Progenitor cell of endocrine pancreas (in vitro differentiated cells): Measurements from ENCODE around the gene CTBP2. TPM values are rescaled to one million over a fixed set of nuclear protein-coding genes. Genes with fewer than 3 reads are reported as not detected.
"Not testable (repeated sequence)": the region's sequence is repeated elsewhere in the genome, so short reads cannot be mapped to it uniquely, and the experiment has no call there.

Source experiments
- DNase-seq: peaks from one replicate; pipeline ENCODE4 v3.0.0; 2021; ENCODE audit warnings: low spot score; ENCODE audit not compliant: unreplicated experiment
- H3K27ac Mint-ChIP-seq: 2 replicates; pipeline ENCODE4 v1.8.0; 2021; ENCODE audit warnings: mild to moderate bottlenecking, moderate library complexity, mixed read lengths
- H3K27me3 Mint-ChIP-seq: 2 replicates; pipeline ENCODE4 v1.8.0; 2021; ENCODE audit warnings: mixed read lengths
- H3K36me3 Mint-ChIP-seq: 2 replicates; pipeline ENCODE4 v1.8.0; 2022; ENCODE audit warnings: mixed read lengths; ENCODE audit not compliant: insufficient read depth
- H3K4me1 Mint-ChIP-seq: 2 replicates; pipeline ENCODE4 v1.8.0; 2021; ENCODE audit warnings: low read depth, mixed read lengths
- H3K4me3 Mint-ChIP-seq: 2 replicates; pipeline ENCODE4 v1.8.0; 2021; ENCODE audit warnings: low read depth, mild to moderate bottlenecking, moderate library complexity, mixed read lengths
- H3K9me3 Mint-ChIP-seq: 2 replicates; pipeline ENCODE4 v1.8.0; 2021; ENCODE audit warnings: low read depth, mixed read lengths
- CTCF ChIP-seq: fragments of 200-600 bp; sonication (generic); IDR thresholded peaks from one replicate; pipeline ENCODE4 v1.5.0; 2021; ENCODE audit warnings: antibody characterized with exemption, mild to moderate bottlenecking; ENCODE audit not compliant: unreplicated experiment
- total RNA-seq: library from RNA; stranded (reverse); gene quantifications from 2 replicates; pipeline ENCODE4 v1.2.1, GENCODE V29; 2021

Gene CTBP2
- total RNA-seq, 1 donor from 2014 or later: 182 TPM

- Mint-ChIP-seq H3K27ac (no peak overlapping the region), H3K4me1 (peaks cover 5% of the 10 kb centered on the region), H3K9me3 (no peaks in the 10 kb centered on the region), H3K27me3 (peaks cover 42% of the 10 kb centered on the region), H3K36me3 (no peaks in the 10 kb centered on the region), H3K4me3 (no peak overlapping the region)
- no peak for TF ChIP-seq CTCF
- no peak for DNase-seq
Measured at GRCh38 chr10:125190946-125191345, 30.6 kb upstream of the CTBP2 start.

GRCh38 chr10:125190414-125190813 lies 30.1 kb upstream of the CTBP2 start:
- no peak overlapping the region for H3K27ac Mint-ChIP-seq
- H3K9me3 Mint-ChIP-seq: no peaks in the 10 kb centered on the region
- H3K4me3 Mint-ChIP-seq: no peak overlapping the region
- H3K36me3 Mint-ChIP-seq: no peaks in the 10 kb centered on the region
- H3K27me3 Mint-ChIP-seq: peaks cover 37% of the 10 kb centered on the region
- no peak for DNase-seq
- H3K4me1 Mint-ChIP-seq: peaks cover 5% of the 10 kb centered on the region
- TF ChIP-seq CTCF: no peak

- peaks cover 34% of the 10 kb centered on the region for H3K27me3 Mint-ChIP-seq
- H3K4me1 Mint-ChIP-seq: peaks cover 5% of the 10 kb centered on the region
- H3K27ac Mint-ChIP-seq: no peak overlapping the region
- no peaks in the 10 kb centered on the region for H3K9me3 Mint-ChIP-seq
- no peaks in the 10 kb centered on the region for H3K36me3 Mint-ChIP-seq
- no peak for TF ChIP-seq CTCF
- H3K4me3 Mint-ChIP-seq: no peak overlapping the region
- no peak for DNase-seq
Measured at GRCh38 chr10:125189162-125189561, 28.8 kb upstream of the CTBP2 start.

GRCh38 chr10:125187238-125188194 lies 27.2 kb upstream of the CTBP2 start:
- H3K4me1 Mint-ChIP-seq: peaks cover 5% of the 10 kb centered on the region
- TF ChIP-seq CTCF: no peak
- DNase-seq: no peak
- H3K4me3 Mint-ChIP-seq: no peak overlapping the region
- H3K27me3 Mint-ChIP-seq: peaks cover 33% of the 10 kb centered on the region
- no peaks in the 10 kb centered on the region for H3K36me3 Mint-ChIP-seq
- H3K9me3 Mint-ChIP-seq: no peaks in the 10 kb centered on the region
- H3K27ac Mint-ChIP-seq: no peak overlapping the region

GRCh38 chr10:125186431-125187170 lies 26.2 kb upstream of the CTBP2 start:
- Mint-ChIP-seq H3K27ac (no peak overlapping the region), H3K4me1 (peaks cover 5% of the 10 kb centered on the region), H3K4me3 (no peak overlapping the region), H3K27me3 (peaks cover 37% of the 10 kb centered on the region), H3K36me3 (no peaks in the 10 kb centered on the region), H3K9me3 (no peaks in the 10 kb centered on the region)
- TF ChIP-seq CTCF: no peak
- DNase-seq: no peak

- DNase-seq, H3K36me3 Mint-ChIP-seq: not testable (repeated sequence)
Measured at GRCh38 chr10:125179107-125179506, 18.7 kb upstream of the CTBP2 start.

More at GRCh38 chr10:125179107-125179506, 18.7 kb upstream of the CTBP2 start:
- peaks cover 38% of the 10 kb centered on the region for H3K27me3 Mint-ChIP-seq
- H3K4me3 Mint-ChIP-seq, H3K27ac Mint-ChIP-seq, H3K9me3 Mint-ChIP-seq, H3K4me1 Mint-ChIP-seq: not testable (repeated sequence)
